Stimulated activated effector memory CD8-positive, alpha-beta T cell treated with anti-CD3 and anti-CD28 coated beads, Interleukin-12 subunit alpha, Interleukin-12 subunit beta, amount 100 ng/mL, for 72 hours (primary cell): ENCODE measurements around the gene LRRFIP1.
A peak's percentile ranks its signal among the peaks of the same experiment; 100 is the strongest.

Experiments
- ATAC-seq: fragments of 150-1000 bp; cut with Tn5 transposase; 2 replicates; pipeline ENCODE4 v1.10.0; 2021
- DNase-seq, 2 donors: peaks; one replicate each; pipeline ENCODE4 v3.0.0; 2021 to 2022; ENCODE audit warnings: low spot score in 2 of 2
- H3K27ac Mint-ChIP-seq: one replicate; pipeline ENCODE4 v1.8.0; 2022; ENCODE audit warnings: mild to moderate bottlenecking, mixed read lengths
- H3K36me3 Mint-ChIP-seq: one replicate; pipeline ENCODE4 v1.8.0; 2022; ENCODE audit warnings: mild to moderate bottlenecking, mixed read lengths
- H3K4me1 Mint-ChIP-seq: one replicate; pipeline ENCODE4 v1.8.0; 2022; ENCODE audit warnings: mixed read lengths
- H3K4me3 Mint-ChIP-seq: one replicate; pipeline ENCODE4 v1.8.0; 2022; ENCODE audit warnings: mild to moderate bottlenecking, mixed read lengths
- H3K9me3 Mint-ChIP-seq: one replicate; pipeline ENCODE4 v1.8.0; 2022; ENCODE audit warnings: mixed read lengths

The LRRFIP1 gene

DNA sequence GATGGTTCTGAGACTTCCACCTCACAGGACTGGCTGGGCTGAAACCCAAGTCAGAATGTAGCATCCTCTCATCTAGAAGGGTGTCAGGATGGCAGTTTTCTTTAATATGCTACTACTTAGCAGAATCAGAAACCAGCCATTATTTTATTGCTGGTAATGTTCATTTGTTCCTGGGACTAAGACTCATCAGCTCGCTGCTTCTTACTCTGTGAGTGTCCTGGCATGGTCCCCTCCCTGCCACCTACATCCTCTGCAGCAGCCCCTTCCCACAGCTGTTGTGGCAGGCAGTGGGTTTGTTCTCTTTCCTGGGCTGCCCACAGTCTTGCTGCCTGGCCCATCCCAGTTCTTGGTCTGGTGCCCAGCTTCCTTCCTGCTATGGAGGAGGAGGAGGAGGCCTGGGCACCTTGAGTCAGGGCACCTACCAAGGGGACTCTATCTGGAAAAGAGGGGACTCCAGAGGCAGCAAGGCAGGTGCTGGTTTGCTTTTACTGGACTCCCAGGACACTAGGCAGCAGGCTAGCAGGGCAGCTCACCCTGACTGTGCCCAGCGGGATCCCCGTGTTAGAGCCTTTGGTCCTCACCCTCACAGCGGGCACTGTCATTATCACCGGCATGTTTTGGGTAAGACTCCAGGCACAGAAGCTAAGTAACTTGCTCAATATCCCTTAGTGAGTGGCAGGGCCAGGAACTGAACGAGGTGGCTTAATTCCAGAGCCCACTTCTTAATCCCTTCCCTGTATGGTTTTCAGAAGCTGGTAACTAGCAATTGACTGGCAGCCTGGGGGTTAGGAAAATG is 62.1 kb downstream of the LRRFIP1 start:
- no peaks in the 10 kb centered on the region for H3K9me3 Mint-ChIP-seq
- peaks cover 20% of the 10 kb centered on the region for H3K36me3 Mint-ChIP-seq
- peak overlapping the region; percentile 95 for H3K4me3 Mint-ChIP-seq
- ATAC-seq, result no peak
- DNase-seq, result no peak
- H3K27ac Mint-ChIP-seq, result peak overlapping the region; percentile 98
- H3K4me1 Mint-ChIP-seq, result peaks cover 68% of the 10 kb centered on the region

DNA sequence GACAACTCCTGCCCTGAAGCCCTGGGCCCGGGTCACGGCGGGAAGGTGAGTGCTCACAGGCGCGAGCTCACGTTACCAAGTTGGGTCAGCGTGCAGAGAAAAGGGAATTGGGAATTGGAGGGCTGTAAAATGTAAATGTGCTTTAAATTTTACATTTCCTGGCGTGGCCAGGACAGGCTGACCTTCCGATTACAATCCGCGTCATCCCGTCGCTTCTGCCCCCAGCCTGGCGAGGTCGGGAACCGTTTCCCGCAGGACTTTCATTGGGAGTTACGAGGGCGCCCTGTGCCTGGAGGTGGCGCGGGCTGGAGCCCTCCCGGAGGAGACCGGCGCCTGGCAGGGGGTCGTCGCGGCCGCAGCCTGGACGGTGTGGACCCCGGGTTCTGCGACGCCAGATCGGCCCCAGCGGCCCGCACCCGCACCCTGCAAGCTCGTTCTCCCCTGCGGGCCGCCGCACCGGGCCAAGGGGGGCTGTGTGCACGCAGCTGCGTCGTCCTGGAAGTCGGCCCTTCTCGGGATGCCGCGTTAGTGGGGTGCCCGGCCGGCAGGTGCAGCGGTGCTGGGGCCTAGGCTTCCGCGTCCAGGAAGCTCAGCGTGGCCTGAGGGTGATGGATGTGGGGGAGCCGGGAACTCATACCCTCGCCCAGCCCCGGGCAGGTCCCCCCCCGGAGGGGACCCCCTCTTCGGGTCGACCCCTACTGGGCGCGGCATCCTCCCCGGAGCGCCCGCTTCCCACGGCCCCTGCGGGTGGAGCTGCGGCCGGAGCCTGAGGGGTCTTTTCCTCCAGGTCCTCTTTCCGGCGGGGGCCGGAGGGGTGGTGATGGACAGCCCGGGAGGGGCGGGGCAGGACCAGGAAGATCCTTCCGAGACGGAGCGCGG is 63.9 kb downstream of the LRRFIP1 start:
- DNase-seq (peak in 1 of 2 donors; percentile 95), ATAC-seq (peak; percentile 3)
- Mint-ChIP-seq H3K4me1 (peaks cover 72% of the 10 kb centered on the region), H3K27ac (no peak overlapping the region), H3K9me3 (no peaks in the 10 kb centered on the region), H3K36me3 (peaks cover 35% of the 10 kb centered on the region), H3K4me3 (peak overlapping the region; percentile 95)

DNA sequence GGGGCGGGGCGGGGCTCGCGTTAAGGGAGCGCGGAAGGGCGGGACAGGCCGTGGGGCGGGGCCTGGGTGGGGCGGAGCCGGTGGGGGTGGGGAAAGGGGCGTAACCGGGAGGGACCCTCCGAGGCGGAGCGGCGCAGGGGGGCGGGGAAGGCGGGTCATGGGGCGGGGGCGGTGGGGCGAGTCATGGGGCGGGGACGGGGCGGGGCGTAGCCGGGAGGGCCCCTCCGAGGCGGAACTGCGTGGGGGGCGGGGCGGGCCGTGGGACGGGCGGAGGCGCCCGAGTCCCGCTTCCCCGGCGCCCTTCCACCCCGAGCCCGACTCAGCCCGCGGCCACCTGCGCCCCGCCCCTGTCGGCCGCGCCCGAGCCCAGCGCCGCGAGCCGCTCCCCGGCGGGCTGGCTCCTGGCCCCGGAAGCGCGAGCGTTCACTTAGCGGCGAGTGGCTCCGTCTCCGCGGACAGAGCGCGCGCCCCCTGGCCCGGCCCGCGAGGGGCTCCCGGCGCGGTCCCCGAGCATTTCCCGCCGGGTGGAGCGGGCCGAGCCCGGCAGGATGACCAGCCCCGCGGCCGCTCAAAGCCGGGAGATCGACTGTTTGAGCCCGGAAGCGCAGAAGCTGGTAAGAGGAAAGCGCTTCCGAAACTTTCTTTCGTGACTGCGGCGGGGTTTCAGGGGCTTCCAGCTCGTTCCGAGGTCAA is 64.7 kb downstream of the LRRFIP1 start:
- Mint-ChIP-seq H3K4me1 (peaks cover 70% of the 10 kb centered on the region), H3K27ac (peak overlapping the region; percentile 95), H3K9me3 (no peaks in the 10 kb centered on the region), H3K4me3 (peak overlapping the region; percentile 95), H3K36me3 (peaks cover 40% of the 10 kb centered on the region)
- DNase-seq (peak; percentile 86 to 92), ATAC-seq (peak; percentile 74)

DNA sequence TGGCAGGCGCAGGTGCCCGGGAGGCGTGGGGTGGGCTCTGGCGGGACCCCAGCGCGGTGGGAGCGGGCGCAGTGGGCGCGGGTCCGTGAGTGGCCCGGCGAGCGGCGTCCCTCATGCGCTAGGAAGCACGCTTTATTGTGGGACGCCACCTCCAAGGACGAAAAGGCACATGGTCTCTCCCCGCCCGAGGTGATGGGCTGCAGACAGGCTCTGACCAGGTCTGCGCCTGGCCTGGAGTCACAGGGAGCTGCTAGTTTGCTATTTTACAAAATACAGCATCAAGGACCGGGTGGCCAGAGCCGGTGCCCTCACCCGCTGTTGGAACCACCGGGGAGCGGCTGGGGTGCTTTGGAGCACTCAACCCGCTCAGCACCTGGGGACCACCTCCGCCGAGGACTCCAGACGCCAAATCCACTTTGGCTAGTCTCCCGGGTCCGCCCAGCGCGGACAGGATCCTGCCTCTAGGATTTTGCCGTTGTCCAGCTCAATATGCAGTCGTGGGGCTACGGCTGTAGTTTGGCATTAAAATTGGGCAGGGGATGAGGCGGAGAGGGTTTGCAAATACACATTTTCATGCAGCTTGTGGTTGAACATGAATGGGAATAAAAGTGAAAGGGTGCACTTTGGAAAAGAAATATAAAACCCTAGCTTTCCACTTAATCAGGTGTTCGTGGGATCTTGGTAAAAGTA is 65.4 kb downstream of the LRRFIP1 start:
- DNase-seq (peak in 1 of 2 donors; percentile 78), ATAC-seq (no peak)
- Mint-ChIP-seq H3K4me3 (peak overlapping the region; percentile 95), H3K27ac (peak overlapping the region; percentile 95), H3K9me3 (no peaks in the 10 kb centered on the region), H3K36me3 (peaks cover 38% of the 10 kb centered on the region), H3K4me1 (peaks cover 70% of the 10 kb centered on the region)

- Mint-ChIP-seq H3K4me1 (peaks cover 73% of the 10 kb centered on the region), H3K27ac (peak overlapping the region; percentile 95), H3K9me3 (no peaks in the 10 kb centered on the region), H3K4me3 (peak overlapping the region; percentile 95), H3K36me3 (peaks cover 40% of the 10 kb centered on the region)
- peak in 1 of 2 donors; percentile 73 for DNase-seq
- ATAC-seq, result peak; percentile 66
These were observed 66.1 kb downstream of the LRRFIP1 start for GRCh38 chr2:237693291-237693994.

DNA sequence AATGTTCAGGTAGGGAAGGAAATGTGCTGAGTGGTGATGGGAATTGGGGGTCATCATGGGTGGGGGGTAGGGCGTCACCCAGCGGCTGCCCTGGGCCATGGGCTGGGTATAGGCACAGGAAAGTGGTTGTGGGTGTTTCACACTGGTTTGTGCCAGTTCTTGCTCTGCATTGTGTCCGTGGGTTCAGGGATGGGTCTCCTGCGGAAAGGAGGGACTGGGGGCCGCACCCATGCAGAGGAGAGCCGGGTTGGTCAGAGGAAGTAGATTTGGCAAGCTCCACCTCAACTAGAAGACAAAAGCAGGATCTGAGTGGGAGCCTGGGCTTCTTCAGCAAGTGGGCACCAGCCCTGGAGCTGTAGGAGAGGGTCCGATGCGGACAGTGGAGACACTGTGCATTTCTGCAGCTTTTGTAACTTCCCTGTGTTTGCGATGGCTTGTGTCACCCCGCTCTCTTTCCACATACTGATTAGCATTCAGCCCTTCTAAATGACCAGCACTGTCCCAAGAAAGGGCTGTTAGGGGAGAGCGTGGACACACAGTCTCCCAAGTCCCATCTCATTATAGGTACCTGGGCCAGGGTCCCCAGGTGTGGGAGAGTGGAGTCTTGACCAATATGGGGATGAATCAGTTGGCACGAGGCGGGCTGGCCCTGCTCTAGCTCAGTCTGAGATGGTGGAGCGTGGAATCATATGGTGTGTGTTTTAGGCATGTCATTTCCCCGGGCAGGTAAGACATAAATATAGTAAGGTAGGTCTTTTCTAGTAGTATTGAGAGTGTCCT is 67.2 kb downstream of the LRRFIP1 start:
- peak overlapping the region; percentile 95 for H3K27ac Mint-ChIP-seq
- ATAC-seq, result no peak
- H3K9me3 Mint-ChIP-seq, result no peaks in the 10 kb centered on the region
- H3K4me1 Mint-ChIP-seq, result peaks cover 72% of the 10 kb centered on the region
- peak in 1 of 2 donors; percentile 68 for DNase-seq
- H3K4me3 Mint-ChIP-seq, result peak overlapping the region; percentile 95
- H3K36me3 Mint-ChIP-seq, result peaks cover 52% of the 10 kb centered on the region

GRCh38 chr2:237695201-237695780 is 67.9 kb downstream of the LRRFIP1 start:
- H3K27ac Mint-ChIP-seq, result peak overlapping the region; percentile 95
- peaks cover 72% of the 10 kb centered on the region for H3K4me1 Mint-ChIP-seq
- no peaks in the 10 kb centered on the region for H3K9me3 Mint-ChIP-seq
- peaks cover 58% of the 10 kb centered on the region for H3K36me3 Mint-ChIP-seq
- no peak for ATAC-seq
- H3K4me3 Mint-ChIP-seq, result peak overlapping the region; percentile 95
- DNase-seq, result no peak

GRCh38 chr2:237696461-237696860 is 69.1 kb downstream of the LRRFIP1 start:
- Mint-ChIP-seq H3K27ac (peak overlapping the region; percentile 95), H3K36me3 (peaks cover 70% of the 10 kb centered on the region), H3K4me3 (peak overlapping the region; percentile 95), H3K9me3 (no peaks in the 10 kb centered on the region), H3K4me1 (peaks cover 77% of the 10 kb centered on the region)
- ATAC-seq (peak; percentile 29), DNase-seq (peak in 1 of 2 donors; percentile 75)

- Mint-ChIP-seq H3K4me3 (peak overlapping the region; percentile 95), H3K36me3 (peaks cover 81% of the 10 kb centered on the region), H3K27ac (peak overlapping the region; percentile 95), H3K4me1 (peaks cover 90% of the 10 kb centered on the region), H3K9me3 (no peaks in the 10 kb centered on the region)
- no peak for DNase-seq
- ATAC-seq, result no peak
These were observed 70.4 kb downstream of the LRRFIP1 start for GRCh38 chr2:237697586-237698357.

DNA sequence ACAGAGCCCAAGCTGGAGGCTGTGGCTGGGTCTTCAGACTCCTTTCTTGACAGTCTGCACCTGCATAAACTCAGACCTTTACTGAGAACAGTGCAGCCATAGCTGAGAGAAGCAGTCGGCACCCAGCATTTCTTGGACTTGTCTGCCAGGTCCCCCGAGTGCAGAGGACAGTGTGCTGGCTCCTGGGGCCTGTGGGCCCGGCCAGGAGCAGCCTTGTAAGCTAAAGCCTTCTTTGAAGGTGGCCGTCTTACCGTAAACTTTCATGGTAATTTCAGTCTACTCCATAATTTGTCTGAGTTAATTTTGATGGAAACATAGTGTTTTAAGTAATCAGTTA is 70.9 kb downstream of the LRRFIP1 start:
- Mint-ChIP-seq H3K9me3 (no peaks in the 10 kb centered on the region), H3K4me3 (peak overlapping the region; percentile 95), H3K27ac (peak overlapping the region; percentile 95), H3K4me1 (peaks cover 94% of the 10 kb centered on the region), H3K36me3 (peaks cover 81% of the 10 kb centered on the region)
- no peak for DNase-seq
- no peak for ATAC-seq

DNA sequence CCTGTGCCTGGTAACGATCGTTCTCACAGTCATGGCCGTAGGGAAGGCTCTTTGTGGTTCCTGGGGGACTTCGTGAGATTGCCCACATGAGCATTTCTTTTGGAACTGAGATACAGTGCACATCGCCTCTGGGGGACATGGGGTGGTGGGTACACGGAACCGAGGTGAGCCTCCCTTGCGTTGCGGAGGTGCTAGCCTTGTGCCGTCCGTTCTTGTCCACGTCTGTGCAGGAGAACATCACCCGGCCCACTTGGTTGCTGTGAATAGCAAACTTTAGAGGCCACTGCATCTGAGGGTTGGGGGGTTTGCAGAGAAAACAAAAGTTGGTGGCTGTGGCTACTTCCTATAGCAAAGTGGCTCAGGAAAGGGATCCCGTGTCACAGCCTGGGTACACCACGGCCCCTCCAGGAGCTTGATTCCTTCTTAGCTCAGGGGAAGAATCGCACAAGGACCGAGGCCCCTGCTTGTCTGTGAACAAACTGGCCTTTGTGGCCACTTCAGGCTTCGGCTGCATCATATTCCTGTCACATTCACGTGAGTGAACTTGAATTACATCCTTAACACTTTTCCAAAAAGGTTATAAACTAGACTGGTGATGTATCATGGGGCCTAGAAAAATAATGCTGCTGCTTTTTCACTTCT is 72.6 kb downstream of the LRRFIP1 start:
- H3K36me3 Mint-ChIP-seq, result peaks cover 87% of the 10 kb centered on the region
- DNase-seq, result no peak

DNA sequence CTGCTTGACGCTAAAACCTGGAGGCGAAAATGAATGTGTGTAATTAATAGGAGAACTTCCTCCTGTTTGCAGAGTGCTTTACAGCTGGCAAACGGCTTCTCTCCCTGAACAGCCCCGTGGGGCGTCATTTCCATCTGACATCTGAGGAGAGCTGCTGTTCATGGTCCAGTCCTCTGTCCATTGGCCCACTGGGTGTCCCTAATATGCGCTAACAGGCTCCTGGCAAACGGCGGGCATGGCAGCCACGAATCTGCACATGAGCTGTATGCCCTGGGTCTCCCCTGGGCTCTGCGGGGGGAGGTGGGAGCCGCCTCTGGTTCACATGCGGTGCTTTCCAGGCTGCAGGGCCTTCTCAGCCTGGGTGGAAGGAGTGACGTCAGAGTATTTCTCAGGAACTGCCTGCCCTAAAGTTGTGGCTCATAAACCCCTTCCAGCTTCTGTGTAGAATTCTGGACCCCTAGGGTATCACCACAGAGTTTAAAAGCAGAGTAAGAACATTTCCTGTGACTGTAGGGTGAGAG is 73.2 kb downstream of the LRRFIP1 start:
- no peaks in the 10 kb centered on the region for H3K9me3 Mint-ChIP-seq
- DNase-seq (peak; percentile 50 to 85), ATAC-seq (peak; percentile 76)
- peaks cover 92% of the 10 kb centered on the region for H3K4me1 Mint-ChIP-seq
- peak overlapping the region; percentile 95 for H3K27ac Mint-ChIP-seq
- H3K36me3 Mint-ChIP-seq, result peaks cover 87% of the 10 kb centered on the region
- H3K4me3 Mint-ChIP-seq, result peak overlapping the region; percentile 95

More for the DNA sequence above, 72.6 kb downstream of the LRRFIP1 start:
- Mint-ChIP-seq H3K9me3 (no peaks in the 10 kb centered on the region), H3K4me1 (peaks cover 94% of the 10 kb centered on the region), H3K4me3 (peak overlapping the region; percentile 95), H3K27ac (peak overlapping the region; percentile 95)
- no peak for ATAC-seq
